Measurements from ENCODE around the gene ANO7. TPM values are rescaled to one million over a fixed set of nuclear protein-coding genes. Genes with fewer than 3 reads are reported as not detected.

ANO7 gene
- polyA plus RNA-seq, 1 of the 3 experiments (the other 2 are of a cell fraction) = 0.81 TPM

DNA sequence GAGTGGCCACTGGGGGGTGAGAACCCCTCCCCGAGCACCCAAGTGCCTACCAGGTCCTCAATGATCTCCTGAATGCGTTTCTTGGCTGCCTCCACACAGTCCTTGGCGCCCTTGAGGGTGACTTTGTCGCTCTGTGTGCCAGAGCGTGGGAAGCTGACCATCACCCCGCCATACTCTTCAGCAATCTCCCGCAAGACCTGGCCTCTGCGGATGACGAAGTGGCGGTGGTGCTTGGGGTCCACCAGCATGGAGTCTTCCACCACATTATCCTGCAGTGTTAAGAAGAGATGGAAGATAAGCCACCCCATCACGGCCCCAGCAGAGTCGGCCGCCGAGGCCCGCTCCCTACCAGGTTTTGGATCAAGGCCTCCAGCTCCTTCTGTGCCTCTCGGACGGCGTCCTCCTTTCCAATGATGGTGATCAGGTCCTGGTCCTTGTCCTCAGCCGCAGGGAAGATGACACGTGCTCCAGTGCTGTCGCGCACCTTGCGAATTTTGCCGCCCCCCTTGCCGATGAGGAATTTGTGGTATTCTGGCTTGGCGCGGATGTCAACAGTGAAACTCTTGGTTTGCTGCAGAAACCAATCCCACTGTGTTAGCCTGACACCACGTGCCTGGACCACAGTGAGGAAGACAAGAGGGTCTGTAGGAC, 51.2 kb downstream of the ANO7 start:
- H4K20me1 ChIP-seq (ENCODE audit: insufficient read depth) = peaks cover 46% of the 10 kb centered on the region
- POLR2A ChIA-PET = no interaction called here

DNA sequence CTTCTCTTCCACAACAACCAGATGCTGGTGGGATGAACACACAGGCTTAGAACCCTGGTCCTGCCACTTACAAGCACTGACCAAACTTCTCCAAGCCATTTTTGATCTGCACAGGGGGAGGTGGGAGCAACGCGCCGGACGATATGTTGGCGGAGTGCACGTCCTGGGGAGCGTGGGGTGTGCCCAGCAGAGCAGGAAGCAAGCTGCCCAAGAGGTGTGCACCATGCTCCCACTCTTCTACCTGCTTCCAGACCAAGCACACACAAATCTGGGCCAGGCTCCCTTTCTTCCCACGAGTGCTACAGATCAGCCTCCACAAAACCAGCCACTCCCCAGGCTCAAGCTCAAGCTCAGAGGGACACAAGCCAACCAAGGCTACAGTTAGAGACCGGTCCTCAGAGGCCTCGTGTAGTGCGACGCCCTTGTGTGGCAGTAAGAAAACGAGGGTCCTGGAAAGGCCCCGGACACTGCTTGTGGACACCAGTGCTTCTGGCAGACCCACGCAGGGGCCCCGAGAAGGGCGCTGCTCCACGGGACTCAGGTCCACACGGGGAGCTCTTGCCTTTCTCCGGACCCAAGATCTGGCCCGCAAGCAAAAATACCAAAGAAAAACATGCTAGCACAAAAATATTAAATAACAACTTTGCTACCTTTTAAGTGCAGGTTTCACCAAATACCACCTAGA, 52.0 kb downstream of the ANO7 start:
- Histone ChIP-seq H3K9ac (no peak overlapping the region), H3K79me2 (ENCODE audit: insufficient read depth) (peaks cover 46% of the 10 kb centered on the region), H3K4me3 (ENCODE audit: low read depth in 2 of 2, low read length in 1 of 2) (no peak overlapping the region), H3K4me2 (no peak overlapping the region), H3K36me3 (replicated peaks in 1 of 2; ENCODE audit: control insufficient read depth in 1 of 2, insufficient read depth in 2 of 2, low read length in 1 of 2) (peaks cover 92 to 93% of the 10 kb centered on the region in 2 experiments), H3K9me2 (no peaks in the 10 kb centered on the region), H2AFZ (ENCODE audit: low read depth) (no peak overlapping the region), H3K27me3 (ENCODE audit: insufficient read depth) (no peaks in the 10 kb centered on the region), H3K4me1 (ENCODE audit: control insufficient read depth in 1 of 2, insufficient read depth in 2 of 2, low read depth in 1 of 2, low read length in 1 of 2) (no peaks in the 10 kb centered on the region), H3K27ac (ENCODE audit: low read depth in 2 of 2, low read length in 1 of 2) (no peak overlapping the region; a peak in 1 of 4 replicates), H4K20me1 (ENCODE audit: insufficient read depth) (peaks cover 46% of the 10 kb centered on the region), H3K9me3 (no peaks in the 10 kb centered on the region), H3F3A (replicated peaks; ENCODE audit: insufficient read depth) (no peaks in the 10 kb centered on the region)
- 100% methylated on average over 11 of the region's 21 CpGs for WGBS (ENCODE audit: low lambda C conversion rate)
- ChIA-PET POLR2A (no interaction called here), CTCF (interaction anchor here (2.0 kb wide), 1 partner anchor 17 kb away, joined by 7 read pairs; no protein-coding TSS in a partner anchor)
- TF ChIP-seq NRF1 (IDR thresholded peaks at IDR 0.05; ENCODE audit: low read depth, low read length) = no peak
- no peak for DNase-seq

More for the DNA sequence above, 51.2 kb downstream of the ANO7 start:
- Histone ChIP-seq H3K36me3 (replicated peaks in 1 of 2; ENCODE audit: control insufficient read depth in 1 of 2, insufficient read depth in 2 of 2, low read length in 1 of 2) (peaks cover 88 to 95% of the 10 kb centered on the region in 2 experiments), H2AFZ (ENCODE audit: low read depth) (no peak overlapping the region), H3K79me2 (ENCODE audit: insufficient read depth) (peaks cover 46% of the 10 kb centered on the region), H3K27ac (ENCODE audit: low read depth in 2 of 2, low read length in 1 of 2) (no peak overlapping the region), H3K9ac (no peak overlapping the region), H3K4me3 (ENCODE audit: low read depth in 2 of 2, low read length in 1 of 2) (no peak overlapping the region), H3K4me1 (ENCODE audit: control insufficient read depth in 1 of 2, insufficient read depth in 2 of 2, low read depth in 1 of 2, low read length in 1 of 2) (no peaks in the 10 kb centered on the region), H3K27me3 (ENCODE audit: insufficient read depth) (no peaks in the 10 kb centered on the region), H3K9me3 (no peaks in the 10 kb centered on the region), H3K9me2 (no peaks in the 10 kb centered on the region), H3F3A (replicated peaks; ENCODE audit: insufficient read depth) (no peaks in the 10 kb centered on the region), H3K4me2 (no peak overlapping the region)
- WGBS (ENCODE audit: low lambda C conversion rate) = 93% methylated on average over 28 of the region's 28 CpGs
- CTCF ChIA-PET = no interaction called here
- TF ChIP-seq NRF1 (IDR thresholded peaks at IDR 0.05; ENCODE audit: low read depth, low read length) = no peak
- no peak for TF ChIP-seq TAF1 (IDR thresholded peaks at IDR 0.05; ENCODE audit: borderline replicate concordance, low read depth, low read length)
- TF ChIP-seq RXRA (IDR thresholded peaks at IDR 0.05; ENCODE audit: borderline replicate concordance, low read depth) = no peak
- TF ChIP-seq, protein P1, sequence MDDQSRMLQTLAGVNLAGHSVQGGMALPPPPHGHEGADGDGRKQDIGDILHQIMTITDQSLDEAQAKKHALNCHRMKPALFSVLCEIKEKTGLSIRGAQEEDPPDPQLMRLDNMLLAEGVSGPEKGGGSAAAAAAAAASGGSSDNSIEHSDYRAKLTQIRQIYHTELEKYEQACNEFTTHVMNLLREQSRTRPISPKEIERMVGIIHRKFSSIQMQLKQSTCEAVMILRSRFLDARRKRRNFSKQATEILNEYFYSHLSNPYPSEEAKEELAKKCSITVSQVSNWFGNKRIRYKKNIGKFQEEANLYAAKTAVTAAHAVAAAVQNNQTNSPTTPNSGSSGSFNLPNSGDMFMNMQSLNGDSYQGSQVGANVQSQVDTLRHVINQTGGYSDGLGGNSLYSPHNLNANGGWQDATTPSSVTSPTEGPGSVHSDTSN (IDR thresholded peaks at IDR 0.05) = no peak
- TF ChIP-seq GATA2 (CRISPR knock-in tag; IDR thresholded peaks at IDR 0.05) = no peak
- TF ChIP-seq RAD21 (IDR thresholded peaks at IDR 0.05; ENCODE audit: low read length) = no peak
- TF ChIP-seq YY1 (IDR thresholded peaks at IDR 0.05; ENCODE audit: low read depth) = no peak
- TF ChIP-seq, protein P2, sequence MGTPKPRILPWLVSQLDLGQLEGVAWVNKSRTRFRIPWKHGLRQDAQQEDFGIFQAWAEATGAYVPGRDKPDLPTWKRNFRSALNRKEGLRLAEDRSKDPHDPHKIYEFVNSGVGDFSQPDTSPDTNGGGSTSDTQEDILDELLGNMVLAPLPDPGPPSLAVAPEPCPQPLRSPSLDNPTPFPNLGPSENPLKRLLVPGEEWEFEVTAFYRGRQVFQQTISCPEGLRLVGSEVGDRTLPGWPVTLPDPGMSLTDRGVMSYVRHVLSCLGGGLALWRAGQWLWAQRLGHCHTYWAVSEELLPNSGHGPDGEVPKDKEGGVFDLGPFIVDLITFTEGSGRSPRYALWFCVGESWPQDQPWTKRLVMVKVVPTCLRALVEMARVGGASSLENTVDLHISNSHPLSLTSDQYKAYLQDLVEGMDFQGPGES (IDR thresholded peaks at IDR 0.05; ENCODE audit: low read depth, low read length) = no peak
- no peak for TF ChIP-seq FOXM1 (IDR thresholded peaks at IDR 0.05; ENCODE audit: low read depth)
- DNase-seq = no peak

Measured in SK-N-SH (cell line).